Smooth muscle cell (in vitro differentiated cells): Measurements from ENCODE around the gene MINK1. TPM values are rescaled to one million over a fixed set of nuclear protein-coding genes. Genes with fewer than 3 reads are reported as not detected.
A peak's percentile ranks its signal among the peaks of the same experiment; 100 is the strongest.

ENCODE experiments used
- DNase-seq: peaks from one replicate; lab custom pipeline; 2025; ENCODE audit not compliant: unreplicated experiment; lab: John Stamatoyannopoulos, UW
- H2AFZ ChIP-seq: fragments of 200-600 bp; sonication (generic); 2 replicates; pipeline ENCODE4 v1.6.0; 2016; ENCODE audit warnings: antibody characterized with exemption, low read depth, mild to moderate bottlenecking
- H3F3A ChIP-seq: fragments of 200-600 bp; sonication (generic); 2 replicates; pipeline ENCODE4 v1.6.0; 2017; ENCODE audit warnings: antibody characterized with exemption, low read depth
- H3K27ac ChIP-seq: fragments of 200-600 bp; sonication (generic); 2 replicates; pipeline ENCODE4 v1.5.1; 2016; ENCODE audit warnings: low read depth, mild to moderate bottlenecking
- H3K27me3 ChIP-seq: fragments of 200-600 bp; sonication (generic); 2 replicates; pipeline ENCODE4 v1.6.1; 2016; ENCODE audit warnings: low read depth, mild to moderate bottlenecking
- H3K36me3 ChIP-seq: fragments of 200-600 bp; sonication (generic); 2 replicates; pipeline ENCODE4 v1.5.1; 2016; ENCODE audit warnings: low read depth
- H3K4me1 ChIP-seq: fragments of 200-600 bp; sonication (generic); 2 replicates; pipeline ENCODE4 v1.5.1; 2016; ENCODE audit warnings: low read depth
- H3K4me2 ChIP-seq: fragments of 200-600 bp; sonication (generic); 2 replicates; pipeline ENCODE4 v1.6.0; 2016; ENCODE audit warnings: mild to moderate bottlenecking
- H3K4me3 ChIP-seq: fragments of 200-600 bp; sonication (generic); 2 replicates; pipeline ENCODE4 v1.5.1; 2016; ENCODE audit warnings: mild to moderate bottlenecking
- H3K79me2 ChIP-seq: fragments of 200-600 bp; sonication (generic); 2 replicates; pipeline ENCODE4 v1.6.0; 2016; ENCODE audit warnings: low read depth, mild to moderate bottlenecking
- H3K9ac ChIP-seq: fragments of 200-600 bp; sonication (generic); 2 replicates; pipeline ENCODE4 v1.6.0; 2016; ENCODE audit warnings: low read depth
- H3K9me3 ChIP-seq: fragments of 200-600 bp; sonication (generic); replicated peaks from 2 replicates; pipeline ENCODE4 v1.5.1; 2016; ENCODE audit warnings: low read depth
- H4K20me1 ChIP-seq: fragments of 200-600 bp; sonication (generic); 2 replicates; pipeline ENCODE4 v1.6.0; 2016; ENCODE audit warnings: low read depth
- WGBS: methylation state at CpG from one replicate; pipeline ENCODE4 v1.1.7; 2016; ENCODE audit warnings: low lambda C conversion rate; 5-methylcytosine and 5-hydroxymethylcytosine counted together
- polyA plus RNA-seq: library from polyadenylated mRNA; unstranded; fragments of >200 nt; fragmentation: Nextera tagmentation; extraction: Ambion mirVana; gene quantifications from 2 replicates; pipeline ENCODE4 v1.2.1, GENCODE V29; 2016
- total RNA-seq: library from RNA; depleted of rRNA; stranded (reverse); fragments of >200 nt; gene quantifications from 2 replicates; pipeline ENCODE4 v1.2.3, GENCODE V29; 2014
- TF ChIP-seq, protein P1 (sequence below): fragments of 200-600 bp; sonication (generic); IDR thresholded peaks from 2 replicates; pipeline ENCODE4 v1.5.1; 2017; ENCODE audit warnings: borderline replicate concordance, mild to moderate bottlenecking, antibody characterized with exemption; ENCODE audit not compliant: insufficient read depth, poor library complexity, severe bottlenecking

Gene MINK1
- total and polyA plus RNA-seq, 2 experiments from 2014 or later, result 26.6 to 26.8 TPM

DNA sequence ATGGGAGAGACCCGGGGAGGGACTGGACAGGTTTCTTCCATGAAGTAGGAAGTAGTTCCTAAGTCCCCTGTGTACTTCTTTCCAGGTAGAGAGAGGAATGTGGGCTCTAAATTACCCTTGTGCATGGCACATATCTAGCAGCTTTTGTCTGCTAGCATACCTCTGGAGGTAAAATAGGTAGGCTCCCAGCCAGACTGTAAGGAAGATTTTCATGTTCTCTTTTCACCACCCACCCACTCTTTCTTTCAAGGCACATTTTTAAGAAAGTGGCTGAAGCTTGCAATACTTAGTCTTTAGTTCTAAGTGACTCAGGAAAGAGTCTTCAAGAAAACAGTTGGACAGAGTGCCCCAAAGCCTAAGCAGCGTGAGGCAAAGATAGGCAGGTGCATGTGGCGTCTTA, 9.2 kb downstream of the MINK1 start:
- Histone ChIP-seq H3F3A (peaks cover 15% of the 10 kb centered on the region), H3K4me2 (no peak overlapping the region), H3K9ac (no peak overlapping the region), H2AFZ (no peak overlapping the region), H4K20me1 (peaks cover 88% of the 10 kb centered on the region), H3K79me2 (peaks cover 71% of the 10 kb centered on the region), H3K4me3 (no peak overlapping the region), H3K9me3 (no peaks in the 10 kb centered on the region), H3K27ac (no peak overlapping the region), H3K4me1 (peaks cover 9% of the 10 kb centered on the region), H3K36me3 (no peaks in the 10 kb centered on the region), H3K27me3 (no peaks in the 10 kb centered on the region)
- DNase-seq, result no peak
- WGBS, result 88% methylated on average over 3 of the region's 3 CpGs
- TF ChIP-seq, protein P1, sequence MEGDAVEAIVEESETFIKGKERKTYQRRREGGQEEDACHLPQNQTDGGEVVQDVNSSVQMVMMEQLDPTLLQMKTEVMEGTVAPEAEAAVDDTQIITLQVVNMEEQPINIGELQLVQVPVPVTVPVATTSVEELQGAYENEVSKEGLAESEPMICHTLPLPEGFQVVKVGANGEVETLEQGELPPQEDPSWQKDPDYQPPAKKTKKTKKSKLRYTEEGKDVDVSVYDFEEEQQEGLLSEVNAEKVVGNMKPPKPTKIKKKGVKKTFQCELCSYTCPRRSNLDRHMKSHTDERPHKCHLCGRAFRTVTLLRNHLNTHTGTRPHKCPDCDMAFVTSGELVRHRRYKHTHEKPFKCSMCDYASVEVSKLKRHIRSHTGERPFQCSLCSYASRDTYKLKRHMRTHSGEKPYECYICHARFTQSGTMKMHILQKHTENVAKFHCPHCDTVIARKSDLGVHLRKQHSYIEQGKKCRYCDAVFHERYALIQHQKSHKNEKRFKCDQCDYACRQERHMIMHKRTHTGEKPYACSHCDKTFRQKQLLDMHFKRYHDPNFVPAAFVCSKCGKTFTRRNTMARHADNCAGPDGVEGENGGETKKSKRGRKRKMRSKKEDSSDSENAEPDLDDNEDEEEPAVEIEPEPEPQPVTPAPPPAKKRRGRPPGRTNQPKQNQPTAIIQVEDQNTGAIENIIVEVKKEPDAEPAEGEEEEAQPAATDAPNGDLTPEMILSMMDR, result no peak

DNA sequence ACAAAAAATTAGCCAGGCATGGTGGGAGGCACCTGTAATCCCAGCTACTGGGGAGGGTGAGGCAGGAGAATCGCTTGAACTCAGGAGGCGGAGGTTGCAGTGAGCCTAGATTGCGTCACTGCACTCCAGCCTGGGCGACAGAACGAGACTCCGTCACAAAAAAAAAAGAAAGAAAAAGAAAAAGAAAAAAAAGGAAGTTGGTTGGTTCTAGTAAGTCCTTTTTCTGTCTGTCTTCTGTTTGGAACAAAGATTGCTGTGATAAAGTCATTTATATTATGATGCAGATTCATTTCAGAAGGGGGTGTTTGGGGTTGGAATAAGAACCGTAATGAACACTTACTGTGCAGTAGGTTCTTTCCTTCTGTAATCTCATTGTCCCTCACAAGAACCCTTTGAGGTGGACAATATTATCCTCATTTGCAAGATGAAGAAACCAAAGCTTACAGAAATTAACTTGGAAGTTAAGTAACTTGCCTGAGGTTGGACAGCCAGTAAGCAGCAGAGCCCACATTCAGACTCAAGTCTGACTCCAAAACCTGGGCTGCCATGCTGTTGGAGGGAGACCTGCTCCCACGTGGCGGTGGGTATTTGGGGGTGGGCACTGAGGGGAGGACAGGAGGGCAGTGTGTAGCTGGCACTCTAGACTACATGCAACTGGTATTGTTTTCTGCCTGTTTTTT, 10.3 kb downstream of the MINK1 start:
- DNase-seq, result no peak
- H3K79me2 ChIP-seq, result peaks cover 72% of the 10 kb centered on the region
- H3K4me3 ChIP-seq, result no peak overlapping the region
- 95% methylated on average over 9 of the region's 9 CpGs for WGBS
- H3K9me3 ChIP-seq, result no peaks in the 10 kb centered on the region
- H3F3A ChIP-seq, result peaks cover 15% of the 10 kb centered on the region
- H3K36me3 ChIP-seq, result no peaks in the 10 kb centered on the region
- H3K9ac ChIP-seq, result no peak overlapping the region
- peaks cover 88% of the 10 kb centered on the region for H4K20me1 ChIP-seq
- no peak overlapping the region for H2AFZ ChIP-seq
- TF ChIP-seq, protein P1, result no peak
- no peak overlapping the region for H3K27ac ChIP-seq
- peaks cover 9% of the 10 kb centered on the region for H3K4me1 ChIP-seq
- H3K4me2 ChIP-seq, result no peak overlapping the region
- H3K27me3 ChIP-seq, result no peaks in the 10 kb centered on the region

DNA sequence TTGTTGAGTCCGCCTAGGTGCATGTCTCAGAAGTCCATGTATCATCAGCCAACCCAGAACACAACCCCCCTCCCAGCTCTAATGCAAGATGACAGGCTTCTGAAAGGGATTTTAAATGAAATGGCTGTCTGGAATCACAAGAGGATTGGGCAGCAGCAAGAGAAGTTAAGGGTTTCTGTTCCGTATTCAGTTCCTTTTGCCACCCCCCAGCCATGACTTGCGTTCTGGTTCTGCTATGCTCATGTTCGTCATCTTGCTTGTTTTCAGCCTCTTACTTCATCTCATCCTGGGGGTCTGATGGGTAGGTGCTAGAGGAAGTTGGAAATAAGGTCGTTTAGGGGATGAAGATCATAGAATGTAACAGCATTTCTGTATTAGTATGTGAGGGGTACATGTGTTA, 12.0 kb downstream of the MINK1 start:
- H3F3A ChIP-seq, result peaks cover 14% of the 10 kb centered on the region
- H3K4me1 ChIP-seq, result peaks cover 4% of the 10 kb centered on the region
- no peaks in the 10 kb centered on the region for H3K9me3 ChIP-seq
- H3K4me2 ChIP-seq, result no peak overlapping the region
- no peak for DNase-seq
- TF ChIP-seq, protein P1, result no peak
- H3K4me3 ChIP-seq, result no peak overlapping the region
- 96% methylated on average over 5 of the region's 5 CpGs for WGBS
- H4K20me1 ChIP-seq, result peaks cover 94% of the 10 kb centered on the region
- H3K79me2 ChIP-seq, result peaks cover 66% of the 10 kb centered on the region
- H3K9ac ChIP-seq, result no peak overlapping the region
- no peaks in the 10 kb centered on the region for H3K36me3 ChIP-seq
- H2AFZ ChIP-seq, result no peak overlapping the region
- no peaks in the 10 kb centered on the region for H3K27me3 ChIP-seq
- H3K27ac ChIP-seq, result no peak overlapping the region

DNA sequence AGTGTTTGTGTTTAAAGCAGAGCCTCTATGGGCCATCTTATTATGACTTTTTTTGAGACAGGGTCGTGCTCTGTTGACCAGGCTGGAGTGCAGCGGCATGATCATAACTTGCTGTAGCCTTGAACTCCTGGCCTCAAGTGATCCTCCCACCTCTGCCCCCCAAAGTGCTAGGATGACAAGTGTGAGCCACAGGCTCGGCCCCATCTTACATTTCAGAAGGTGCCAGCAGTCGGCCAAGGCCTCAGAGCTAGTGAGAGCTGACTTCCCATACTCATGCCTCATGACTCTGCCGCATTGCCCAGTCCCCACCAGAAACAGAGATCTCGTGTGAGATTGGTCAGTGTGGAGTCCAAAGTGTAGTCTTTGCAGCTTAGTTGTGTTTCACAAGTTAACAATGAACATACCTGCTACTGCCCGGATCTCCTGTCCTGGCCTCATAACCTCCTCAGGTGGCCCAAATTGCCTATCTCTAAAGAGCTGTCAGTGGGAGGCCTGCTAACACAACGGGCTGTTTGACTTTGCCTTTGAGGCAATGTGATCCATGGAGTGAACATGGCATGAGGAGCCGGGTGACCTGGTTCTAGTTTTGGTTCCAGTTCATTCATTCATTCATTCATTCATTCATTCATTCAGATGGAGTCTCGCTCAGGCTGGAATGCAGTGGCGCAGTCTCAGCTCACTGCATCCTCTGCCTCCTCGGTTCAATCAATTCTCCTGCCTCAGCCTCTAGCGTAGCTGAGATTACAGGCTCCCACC, 13.7 kb downstream of the MINK1 start:
- Histone ChIP-seq H3K36me3 (no peaks in the 10 kb centered on the region), H3K27ac (peak overlapping the region; percentile 82), H3K4me1 (peaks cover 4% of the 10 kb centered on the region), H3F3A (peaks cover 2% of the 10 kb centered on the region), H3K4me2 (no peak overlapping the region), H3K27me3 (no peaks in the 10 kb centered on the region), H4K20me1 (peaks cover 95% of the 10 kb centered on the region), H3K9ac (no peak overlapping the region), H3K79me2 (peaks cover 58% of the 10 kb centered on the region), H3K4me3 (no peak overlapping the region), H3K9me3 (no peaks in the 10 kb centered on the region), H2AFZ (no peak overlapping the region)
- 93% methylated on average over 13 of the region's 13 CpGs for WGBS
- TF ChIP-seq, protein P1, result no peak
- no peak for DNase-seq
